Measurements from ENCODE around the gene TRIM24. TPM values are rescaled to one million over a fixed set of nuclear protein-coding genes. Genes with fewer than 3 reads are reported as not detected.
"Not testable (repeated sequence)": the region's sequence is repeated elsewhere in the genome, so short reads cannot be mapped to it uniquely, and the experiment has no call there.

The TRIM24 gene
- total RNA-seq, 1 experiment from 2014 or later: 17.4 TPM

- not testable (repeated sequence) for H3K27me3 ChIP-seq (ENCODE audit: low read length); H3K27ac ChIP-seq (ENCODE audit: low read length); H2AFZ ChIP-seq (ENCODE audit: low read length); DNase-seq; H3K4me2 ChIP-seq (ENCODE audit: low read depth, low read length, poor library complexity, severe bottlenecking); H3K4me1 ChIP-seq (ENCODE audit: low read length); H3K4me3 ChIP-seq (ENCODE audit: low read length); H4K20me1 ChIP-seq (ENCODE audit: insufficient read depth, low read depth, low read length); H3K9me3 ChIP-seq (ENCODE audit: low read length); H3K9ac ChIP-seq (ENCODE audit: low read length); H3K9me2 ChIP-seq (replicated peaks; ENCODE audit: insufficient read depth, low read length)
- Histone ChIP-seq H3K79me2 (ENCODE audit: low read length) (peaks cover 98% of the 10 kb centered on the region), H3K36me3 (ENCODE audit: insufficient read depth, low read length) (peaks cover 17% of the 10 kb centered on the region)
Measured at GRCh38 chr7:138466069-138466756, 6.2 kb downstream of the TRIM24 start.

- no peak overlapping the region for H3K4me3 ChIP-seq (ENCODE audit: low read length)
- no peak for DNase-seq
- no peak overlapping the region for H3K9ac ChIP-seq (ENCODE audit: low read length)
- no peak overlapping the region for H3K4me2 ChIP-seq (ENCODE audit: low read depth, low read length, poor library complexity, severe bottlenecking)
- no peak overlapping the region for H2AFZ ChIP-seq (ENCODE audit: low read length)
- H3K9me2 ChIP-seq (replicated peaks; ENCODE audit: insufficient read depth, low read length): no peaks in the 10 kb centered on the region
- no peaks in the 10 kb centered on the region for H3K4me1 ChIP-seq (ENCODE audit: low read length)
- H3K27ac ChIP-seq (ENCODE audit: low read length): no peak overlapping the region
- peaks cover 17% of the 10 kb centered on the region; the same call in 1 of the 2 replicates for H3K36me3 ChIP-seq (ENCODE audit: insufficient read depth, low read length)
- no peaks in the 10 kb centered on the region for H3K27me3 ChIP-seq (ENCODE audit: low read length)
- H3K9me3 ChIP-seq (ENCODE audit: low read length): no peaks in the 10 kb centered on the region
- no peaks in the 10 kb centered on the region for H4K20me1 ChIP-seq (ENCODE audit: insufficient read depth, low read depth, low read length)
- peaks cover 97% of the 10 kb centered on the region for H3K79me2 ChIP-seq (ENCODE audit: low read length)
Measured at GRCh38 chr7:138468244-138469123, 8.4 kb downstream of the TRIM24 start.

- Histone ChIP-seq H2AFZ (ENCODE audit: low read length) (no peak overlapping the region), H3K27me3 (ENCODE audit: low read length) (no peaks in the 10 kb centered on the region), H3K4me1 (ENCODE audit: low read length) (no peaks in the 10 kb centered on the region), H3K9ac (ENCODE audit: low read length) (no peak overlapping the region), H3K9me2 (replicated peaks; ENCODE audit: insufficient read depth, low read length) (no peaks in the 10 kb centered on the region), H3K4me3 (ENCODE audit: low read length) (no peak overlapping the region), H3K9me3 (ENCODE audit: low read length) (no peaks in the 10 kb centered on the region), H3K27ac (ENCODE audit: low read length) (no peak overlapping the region), H3K36me3 (ENCODE audit: insufficient read depth, low read length) (peaks cover 6% of the 10 kb centered on the region; the same call in 1 of the 2 replicates), H3K4me2 (ENCODE audit: low read depth, low read length, poor library complexity, severe bottlenecking) (no peak overlapping the region), H3K79me2 (ENCODE audit: low read length) (peaks cover 97% of the 10 kb centered on the region), H4K20me1 (ENCODE audit: insufficient read depth, low read depth, low read length) (0 out of 2 replicates have a peak, but pooled peaks cover 6% of the 10 kb centered on the region)
- no peak for DNase-seq
Measured at GRCh38 chr7:138470391-138471157, 10.5 kb downstream of the TRIM24 start.

- no peak for DNase-seq
- H3K9me2 ChIP-seq (replicated peaks; ENCODE audit: insufficient read depth, low read length): no peaks in the 10 kb centered on the region
- peaks cover 6% of the 10 kb centered on the region; the same call in 1 of the 2 replicates for H3K36me3 ChIP-seq (ENCODE audit: insufficient read depth, low read length)
- H3K4me1 ChIP-seq (ENCODE audit: low read length): no peaks in the 10 kb centered on the region
- H4K20me1 ChIP-seq (ENCODE audit: insufficient read depth, low read depth, low read length): 0 out of 2 replicates have a peak, but pooled peaks cover 6% of the 10 kb centered on the region
- H3K27ac ChIP-seq (ENCODE audit: low read length): no peak overlapping the region
- peaks cover 97% of the 10 kb centered on the region for H3K79me2 ChIP-seq (ENCODE audit: low read length)
- H3K4me2 ChIP-seq (ENCODE audit: low read depth, low read length, poor library complexity, severe bottlenecking): no peak overlapping the region
- H3K4me3 ChIP-seq (ENCODE audit: low read length): no peak overlapping the region
- no peak overlapping the region for H3K9ac ChIP-seq (ENCODE audit: low read length)
- H2AFZ ChIP-seq (ENCODE audit: low read length): no peak overlapping the region
- H3K9me3 ChIP-seq (ENCODE audit: low read length): no peaks in the 10 kb centered on the region
- H3K27me3 ChIP-seq (ENCODE audit: low read length): no peaks in the 10 kb centered on the region
Measured at GRCh38 chr7:138472292-138473079, 12.4 kb downstream of the TRIM24 start.

GRCh38 chr7:138475377-138475776 is 15.3 kb downstream of the TRIM24 start:
- no peak for DNase-seq
- Histone ChIP-seq H3K27ac (ENCODE audit: low read length) (no peak overlapping the region), H3K9ac (ENCODE audit: low read length) (no peak overlapping the region), H3K4me1 (ENCODE audit: low read length) (no peaks in the 10 kb centered on the region), H3K4me2 (ENCODE audit: low read depth, low read length, poor library complexity, severe bottlenecking) (no peak overlapping the region), H3K9me2 (replicated peaks; ENCODE audit: insufficient read depth, low read length) (no peaks in the 10 kb centered on the region), H3K4me3 (ENCODE audit: low read length) (no peak overlapping the region), H3K36me3 (ENCODE audit: insufficient read depth, low read length) (no peaks in the 10 kb centered on the region), H4K20me1 (ENCODE audit: insufficient read depth, low read depth, low read length) (0 out of 2 replicates have a peak, but pooled peaks cover 6% of the 10 kb centered on the region), H3K27me3 (ENCODE audit: low read length) (no peaks in the 10 kb centered on the region), H3K9me3 (ENCODE audit: low read length) (no peaks in the 10 kb centered on the region), H3K79me2 (ENCODE audit: low read length) (peaks cover 96% of the 10 kb centered on the region), H2AFZ (ENCODE audit: low read length) (no peak overlapping the region)

GRCh38 chr7:138477081-138477578 is 17.1 kb downstream of the TRIM24 start:
- Histone ChIP-seq H3K4me2 (ENCODE audit: low read depth, low read length, poor library complexity, severe bottlenecking) (no peak overlapping the region), H3K79me2 (ENCODE audit: low read length) (peaks cover 97% of the 10 kb centered on the region)

GRCh38 chr7:138477581-138477980 is 17.5 kb downstream of the TRIM24 start:
- Histone ChIP-seq H4K20me1 (ENCODE audit: insufficient read depth, low read depth, low read length) (0 out of 2 replicates have a peak, but pooled peaks cover 6% of the 10 kb centered on the region), H2AFZ (ENCODE audit: low read length) (no peak overlapping the region), H3K9me3 (ENCODE audit: low read length) (no peaks in the 10 kb centered on the region), H3K79me2 (ENCODE audit: low read length) (peaks cover 97% of the 10 kb centered on the region), H3K27me3 (ENCODE audit: low read length) (no peaks in the 10 kb centered on the region), H3K36me3 (ENCODE audit: insufficient read depth, low read length) (no peaks in the 10 kb centered on the region), H3K4me2 (ENCODE audit: low read depth, low read length, poor library complexity, severe bottlenecking) (no peak overlapping the region), H3K4me3 (ENCODE audit: low read length) (no peak overlapping the region), H3K9me2 (replicated peaks; ENCODE audit: insufficient read depth, low read length) (no peaks in the 10 kb centered on the region), H3K27ac (ENCODE audit: low read length) (no peak overlapping the region), H3K9ac (ENCODE audit: low read length) (no peak overlapping the region), H3K4me1 (ENCODE audit: low read length) (no peaks in the 10 kb centered on the region)
- no peak for DNase-seq

More at GRCh38 chr7:138477081-138477578, 17.1 kb downstream of the TRIM24 start:
- DNase-seq: no peak
- H2AFZ ChIP-seq (ENCODE audit: low read length): no peak overlapping the region
- 0 out of 2 replicates have a peak, but pooled peaks cover 6% of the 10 kb centered on the region for H4K20me1 ChIP-seq (ENCODE audit: insufficient read depth, low read depth, low read length)
- H3K9me3 ChIP-seq (ENCODE audit: low read length): no peaks in the 10 kb centered on the region
- H3K9ac ChIP-seq (ENCODE audit: low read length): no peak overlapping the region
- H3K27ac ChIP-seq (ENCODE audit: low read length): no peak overlapping the region
- H3K36me3 ChIP-seq (ENCODE audit: insufficient read depth, low read length): no peaks in the 10 kb centered on the region
- no peak overlapping the region for H3K4me3 ChIP-seq (ENCODE audit: low read length)
- no peaks in the 10 kb centered on the region for H3K4me1 ChIP-seq (ENCODE audit: low read length)
- H3K9me2 ChIP-seq (replicated peaks; ENCODE audit: insufficient read depth, low read length): no peaks in the 10 kb centered on the region
- H3K27me3 ChIP-seq (ENCODE audit: low read length): no peaks in the 10 kb centered on the region
